ENCODE data around the gene PSMD8.
A peak's percentile ranks its signal among the peaks of the same experiment; 100 is the strongest.
"Not testable (repeated sequence)": the region's sequence is repeated elsewhere in the genome, so short reads cannot be mapped to it uniquely, and the experiment has no call there.

Gene PSMD8

DNA sequence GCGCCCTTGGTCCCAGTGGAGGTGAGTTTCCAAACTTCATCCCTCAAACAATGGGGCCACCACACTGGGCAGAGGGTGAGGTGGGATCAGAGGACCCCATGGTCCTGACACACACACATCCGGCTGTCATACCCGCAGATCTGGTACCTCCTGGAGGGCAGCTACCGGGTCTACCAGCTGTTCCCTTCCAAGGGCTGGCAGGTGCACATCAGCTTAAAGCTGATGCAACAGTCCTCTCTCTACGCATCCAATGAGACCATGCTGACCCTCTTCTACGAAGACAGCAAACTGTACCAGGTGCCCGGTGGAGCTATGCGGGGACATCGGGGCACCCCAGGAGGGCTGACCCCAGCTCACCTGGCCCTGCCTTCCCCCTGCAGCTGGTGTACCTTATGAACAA, 14.0 kb upstream of the PSMD8 start:
- Histone ChIP-seq H3K27ac (no peak overlapping the region), H3K9me3 (ENCODE audit: low read depth, low read length) (no peaks in the 10 kb centered on the region), H3K36me3 (ENCODE audit: insufficient read depth, low read length) (no peaks in the 10 kb centered on the region), H3K4me3 (no peak overlapping the region), H3K9ac (ENCODE audit: insufficient read length) (no peak overlapping the region)
- TF ChIP-seq EZH2 (IDR thresholded peaks at IDR 0.05) (no peak), POLR2AphosphoS5 (IDR thresholded peaks at IDR 0.05; ENCODE audit: borderline replicate concordance, low read depth, low read length) (no peak)
- no peak for DNase-seq (ENCODE audit: low read depth, low spot score)

DNA sequence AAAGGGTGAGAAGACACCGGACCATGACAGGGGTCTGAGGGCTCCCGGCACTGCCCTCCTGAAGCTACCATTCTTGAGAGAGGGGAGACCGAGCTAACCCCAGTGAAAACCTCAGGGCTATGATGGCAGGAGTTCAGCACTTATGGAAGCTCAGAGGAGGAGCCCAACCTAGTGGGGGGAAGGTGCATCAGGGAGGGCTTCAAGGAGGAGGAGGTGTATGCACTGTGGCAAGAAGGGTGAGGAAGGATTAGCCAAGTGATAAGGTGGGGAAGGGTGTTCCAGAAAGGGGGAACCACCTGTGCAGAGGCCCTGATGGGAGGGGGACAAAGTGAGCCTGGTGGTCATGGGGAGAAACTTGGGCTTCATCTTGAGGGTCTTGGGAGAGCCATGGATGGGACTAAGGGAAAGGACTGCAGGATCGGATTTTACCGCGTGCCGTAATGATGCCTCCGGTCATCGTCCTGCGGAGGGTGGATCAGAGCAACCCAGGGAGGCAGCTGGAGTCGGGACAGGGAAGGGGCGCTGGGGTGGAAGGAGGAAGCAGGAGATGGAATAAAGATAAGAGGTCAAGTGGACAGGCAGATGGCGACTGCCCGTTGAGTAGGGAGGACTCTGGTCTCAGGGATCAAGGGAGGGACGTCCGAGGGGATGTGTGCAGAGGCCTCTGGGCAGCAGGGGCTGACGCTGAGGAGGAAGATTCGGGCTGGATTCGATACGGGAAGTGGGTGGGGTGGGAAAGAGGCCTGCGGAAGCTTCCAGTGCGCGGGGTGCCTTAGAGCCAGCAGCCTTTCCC, 13.3 kb upstream of the PSMD8 start:
- DNase-seq (ENCODE audit: low read depth, low spot score): no peak
- H3K9me3 ChIP-seq (ENCODE audit: low read depth, low read length): no peaks in the 10 kb centered on the region
- H3K9ac ChIP-seq (ENCODE audit: insufficient read length): no peak overlapping the region
- H3K4me3 ChIP-seq: peak overlapping the region; percentile 77
- H3K27ac ChIP-seq: no peak overlapping the region
- no peaks in the 10 kb centered on the region for H3K36me3 ChIP-seq (ENCODE audit: insufficient read depth, low read length)
- no peak for TF ChIP-seq FOXP2 (optimal IDR thresholded peaks at IDR 0.05; ENCODE audit: control extremely low read depth, extremely low read length, insufficient read depth)
- TF ChIP-seq EZH2 (IDR thresholded peaks at IDR 0.05): no peak
- TF ChIP-seq POLR2AphosphoS5 (IDR thresholded peaks at IDR 0.05; ENCODE audit: borderline replicate concordance, low read depth, low read length): no peak

GRCh38 chr19:38361633-38362075, 12.7 kb upstream of the PSMD8 start:
- H3K9me3 ChIP-seq (ENCODE audit: low read depth, low read length): no peaks in the 10 kb centered on the region
- no peak overlapping the region for H3K27ac ChIP-seq
- TF ChIP-seq EZH2 (IDR thresholded peaks at IDR 0.05) (no peak), POLR2AphosphoS5 (IDR thresholded peaks at IDR 0.05; ENCODE audit: borderline replicate concordance, low read depth, low read length) (no peak), FOXP2 (optimal IDR thresholded peaks at IDR 0.05; ENCODE audit: control extremely low read depth, extremely low read length, insufficient read depth) (no peak)
- H3K4me3 ChIP-seq: peak overlapping the region; percentile 77
- H3K9ac ChIP-seq (ENCODE audit: insufficient read length): no peak overlapping the region
- DNase-seq (ENCODE audit: low read depth, low spot score): peak; percentile 8
- H3K36me3 ChIP-seq (ENCODE audit: insufficient read depth, low read length): no peaks in the 10 kb centered on the region

DNA sequence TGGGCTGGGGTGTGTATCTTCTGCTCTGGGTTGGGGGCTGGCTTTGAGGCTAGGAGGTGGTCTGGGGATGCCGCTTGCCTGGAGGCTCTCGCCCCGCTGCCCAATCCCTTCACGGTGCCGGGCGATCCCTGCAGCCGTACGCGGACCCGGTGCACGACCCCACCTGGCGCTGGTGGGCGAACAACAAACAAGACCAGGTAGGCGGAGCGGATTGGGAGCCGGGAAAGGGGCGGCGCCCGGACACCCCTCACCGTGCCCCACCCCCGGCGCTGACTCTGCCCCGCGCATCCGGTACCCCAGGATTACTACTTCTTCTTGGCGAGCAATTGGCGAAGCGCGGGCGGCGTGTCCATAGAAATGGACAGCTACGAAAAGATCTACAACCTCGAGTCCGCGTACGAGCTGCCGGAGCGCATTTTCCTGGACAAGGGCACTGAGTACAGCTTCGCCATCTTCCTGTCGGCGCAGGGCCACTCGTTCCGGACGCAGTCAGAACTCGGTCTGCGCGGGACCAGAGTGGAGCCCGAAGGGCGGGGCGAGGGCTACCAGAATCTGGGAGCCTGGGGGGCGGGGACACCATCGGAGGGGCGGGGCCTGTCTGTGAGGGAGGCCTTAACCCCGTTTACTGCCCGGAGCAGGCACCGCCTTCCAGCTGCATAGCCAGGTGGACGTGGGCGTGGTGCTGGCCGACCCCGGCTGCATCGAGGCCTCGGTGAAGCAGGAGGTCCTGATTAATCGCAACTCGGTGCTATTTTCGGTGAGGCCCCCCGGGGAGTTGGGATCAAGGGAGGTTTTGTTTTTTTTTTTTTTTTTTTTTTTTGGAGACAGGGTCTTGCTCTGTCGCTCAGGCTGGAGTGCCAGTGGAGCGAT, 12.1 kb upstream of the PSMD8 start:
- no peak for TF ChIP-seq FOXP2 (optimal IDR thresholded peaks at IDR 0.05; ENCODE audit: control extremely low read depth, extremely low read length, insufficient read depth)
- TF ChIP-seq POLR2AphosphoS5 (IDR thresholded peaks at IDR 0.05; ENCODE audit: borderline replicate concordance, low read depth, low read length): no peak
- no peak for TF ChIP-seq EZH2 (IDR thresholded peaks at IDR 0.05)
- no peak for DNase-seq (ENCODE audit: low read depth, low spot score)
- Histone ChIP-seq H3K9me3 (ENCODE audit: low read depth, low read length) (no peaks in the 10 kb centered on the region), H3K36me3 (ENCODE audit: insufficient read depth, low read length) (no peaks in the 10 kb centered on the region), H3K27ac (no peak overlapping the region), H3K4me3 (peak overlapping the region; percentile 77), H3K9ac (ENCODE audit: insufficient read length) (no peak overlapping the region)

DNA sequence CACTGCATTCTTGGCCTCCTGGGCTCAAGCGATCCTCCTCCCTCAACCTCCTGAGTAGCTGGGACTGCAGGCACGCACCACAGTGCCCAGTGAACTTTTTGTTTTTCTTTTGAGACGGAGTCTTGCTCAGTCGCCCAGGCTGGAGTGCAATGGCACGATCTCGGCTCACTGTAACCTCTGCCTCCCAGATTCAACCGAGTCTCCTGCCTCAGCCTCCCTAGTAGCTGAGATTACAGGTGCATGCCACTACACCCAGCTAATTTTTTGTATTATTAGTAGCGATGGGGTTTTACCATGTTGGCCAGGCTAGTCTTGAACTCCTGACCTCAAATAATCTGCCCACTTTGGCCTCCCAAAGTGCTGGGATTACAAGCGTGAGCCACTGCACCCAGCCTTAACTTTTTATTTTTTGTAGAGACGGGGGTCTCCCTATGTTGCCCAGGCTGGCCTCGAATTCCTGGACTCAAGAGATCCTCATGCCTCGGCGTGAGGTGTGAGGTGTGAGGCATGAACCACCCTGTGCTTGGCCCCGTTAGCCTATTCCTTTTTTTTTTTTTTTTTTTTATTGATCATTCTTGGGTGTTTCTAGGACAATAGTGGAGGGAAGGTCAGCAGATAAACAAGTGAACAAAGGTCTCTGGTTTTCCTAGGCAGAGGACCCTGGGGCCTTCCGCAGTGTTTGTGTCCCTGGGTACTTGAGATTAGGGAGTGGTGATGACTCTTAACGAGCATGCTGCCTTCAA, 11.3 kb upstream of the PSMD8 start:
- not testable (repeated sequence) for H3K9ac ChIP-seq (ENCODE audit: insufficient read length); H3K9me3 ChIP-seq (ENCODE audit: low read depth, low read length); H3K36me3 ChIP-seq (ENCODE audit: insufficient read depth, low read length); H3K4me3 ChIP-seq; H3K27ac ChIP-seq; DNase-seq (ENCODE audit: low read depth, low spot score)

DNA sequence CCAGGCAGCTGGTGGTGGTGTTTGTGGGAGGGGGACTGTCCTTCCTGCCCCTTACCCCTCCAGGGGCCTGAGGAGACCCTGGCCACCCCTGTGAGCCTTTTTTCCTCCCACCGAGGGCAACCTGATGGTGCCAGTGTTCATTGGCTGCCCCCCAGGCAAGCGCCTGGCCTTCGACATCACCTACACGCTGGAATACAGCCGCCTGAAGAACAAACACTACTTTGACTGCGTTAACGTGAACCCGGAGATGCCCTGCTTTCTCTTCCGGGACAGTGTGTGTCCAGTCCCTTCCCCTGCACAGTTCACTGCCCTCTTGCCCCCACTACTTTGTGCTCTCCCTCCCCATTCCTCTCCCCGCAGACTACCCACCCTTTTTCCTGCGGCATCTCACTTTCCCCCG, 7.3 kb upstream of the PSMD8 start:
- TF ChIP-seq FOXP2 (optimal IDR thresholded peaks at IDR 0.05; ENCODE audit: control extremely low read depth, extremely low read length, insufficient read depth): no peak
- TF ChIP-seq EZH2 (IDR thresholded peaks at IDR 0.05): no peak
- TF ChIP-seq POLR2AphosphoS5 (IDR thresholded peaks at IDR 0.05; ENCODE audit: borderline replicate concordance, low read depth, low read length): no peak
- Histone ChIP-seq H3K36me3 (ENCODE audit: insufficient read depth, low read length) (no peaks in the 10 kb centered on the region), H3K4me3 (no peak overlapping the region), H3K9me3 (ENCODE audit: low read depth, low read length) (no peaks in the 10 kb centered on the region), H3K9ac (ENCODE audit: insufficient read length) (no peak overlapping the region), H3K27ac (no peak overlapping the region)
- no peak for DNase-seq (ENCODE audit: low read depth, low spot score)

- DNase-seq (ENCODE audit: low read depth, low spot score): no peak
- no peak overlapping the region for H3K9ac ChIP-seq (ENCODE audit: insufficient read length)
- H3K36me3 ChIP-seq (ENCODE audit: insufficient read depth, low read length): no peaks in the 10 kb centered on the region
- TF ChIP-seq EZH2 (IDR thresholded peaks at IDR 0.05) (no peak), FOXP2 (optimal IDR thresholded peaks at IDR 0.05; ENCODE audit: control extremely low read depth, extremely low read length, insufficient read depth) (no peak), POLR2AphosphoS5 (IDR thresholded peaks at IDR 0.05; ENCODE audit: borderline replicate concordance, low read depth, low read length) (no peak)
- no peak overlapping the region for H3K4me3 ChIP-seq
- H3K27ac ChIP-seq: no peak overlapping the region
- no peaks in the 10 kb centered on the region for H3K9me3 ChIP-seq (ENCODE audit: low read depth, low read length)
Observed at GRCh38 chr19:38369584-38369983, 4.8 kb upstream of the PSMD8 start.

DNA sequence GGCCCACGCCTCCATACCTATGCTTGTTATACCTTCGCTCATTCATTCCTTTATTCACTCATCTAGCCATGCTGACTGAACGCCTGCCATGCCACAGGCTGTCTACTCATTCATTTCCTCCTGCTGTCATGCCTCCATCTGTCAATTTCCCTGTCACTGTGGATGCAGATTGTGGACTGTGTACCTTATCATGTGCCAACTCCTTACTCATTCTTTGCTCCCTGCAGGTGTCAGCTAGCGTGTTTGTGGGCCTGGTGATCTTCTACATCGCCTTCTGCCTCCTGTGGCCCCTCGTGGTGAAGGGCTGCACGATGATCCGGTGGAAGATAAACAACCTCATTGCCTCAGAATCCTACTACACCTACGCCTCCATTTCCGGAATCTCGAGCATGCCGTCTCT, 4.1 kb upstream of the PSMD8 start:
- no peak for DNase-seq (ENCODE audit: low read depth, low spot score)
- Histone ChIP-seq H3K36me3 (ENCODE audit: insufficient read depth, low read length) (no peaks in the 10 kb centered on the region), H3K4me3 (no peak overlapping the region), H3K9me3 (ENCODE audit: low read depth, low read length) (no peaks in the 10 kb centered on the region), H3K9ac (ENCODE audit: insufficient read length) (no peak overlapping the region), H3K27ac (no peak overlapping the region)
- no peak for TF ChIP-seq POLR2AphosphoS5 (IDR thresholded peaks at IDR 0.05; ENCODE audit: borderline replicate concordance, low read depth, low read length)
- TF ChIP-seq FOXP2 (optimal IDR thresholded peaks at IDR 0.05; ENCODE audit: control extremely low read depth, extremely low read length, insufficient read depth): no peak
- no peak for TF ChIP-seq EZH2 (IDR thresholded peaks at IDR 0.05)

Measured in SK-N-MC (cell line).